ENCODE data around the gene GCGR. TPM values are rescaled to one million over a fixed set of nuclear protein-coding genes. Genes with fewer than 3 reads are reported as not detected.
A peak's percentile ranks its signal among the peaks of the same experiment; 100 is the strongest.
"Not testable (repeated sequence)": the region's sequence is repeated elsewhere in the genome, so short reads cannot be mapped to it uniquely, and the experiment has no call there.

GCGR gene
- total RNA-seq, 1 donor from 2014 or later: not detected

GRCh38 chr17:81837641-81838040, 33.7 kb downstream of the GCGR start:
- no peaks in the 10 kb centered on the region for H3K4me1 Mint-ChIP-seq (ENCODE audit: low read depth, unreplicated experiment)
- no peak overlapping the region for H3K27ac ChIP-seq (ENCODE audit: low read depth, low read length)

GRCh38 chr17:81838753-81839255, 34.9 kb downstream of the GCGR start:
- no peak for TF ChIP-seq EZH2 (IDR thresholded peaks at IDR 0.05; ENCODE audit: insufficient read depth, low read length)
- no peak for TF ChIP-seq CTCF (IDR thresholded peaks at IDR 0.05; ENCODE audit: insufficient read depth, low read depth, low read length)
- Mint-ChIP-seq H3K27me3 (ENCODE audit: low read depth, unreplicated experiment) (no peaks in the 10 kb centered on the region), H3K27ac (ENCODE audit: unreplicated experiment) (no peak overlapping the region), H3K4me1 (ENCODE audit: low read depth, unreplicated experiment) (no peaks in the 10 kb centered on the region), H3K9me3 (ENCODE audit: unreplicated experiment) (no peaks in the 10 kb centered on the region), H3K36me3 (ENCODE audit: low read depth, unreplicated experiment) (peaks cover 6% of the 10 kb centered on the region), H3K4me3 (ENCODE audit: unreplicated experiment) (no peak overlapping the region)
- H4K20me1 ChIP-seq (ENCODE audit: insufficient read depth, low read length): peaks cover 28% of the 10 kb centered on the region
- no peak overlapping the region for H3K4me3 ChIP-seq (ENCODE audit: insufficient read depth, low read depth, low read length)
- H3K36me3 ChIP-seq (ENCODE audit: insufficient read depth, low read length): peaks cover 6% of the 10 kb centered on the region
- H3K9me3 ChIP-seq (ENCODE audit: insufficient read depth, low read depth, low read length): no peaks in the 10 kb centered on the region
- no peak overlapping the region for H2AFZ ChIP-seq (ENCODE audit: low read depth, low read length)
- H3K4me2 ChIP-seq (ENCODE audit: low read length): no peak overlapping the region
- DNase-seq (ENCODE audit: low read depth) (no peak), FAIRE-seq (no peak)
- no peak overlapping the region for H3K27ac ChIP-seq (ENCODE audit: low read depth, low read length)
- H3K27me3 ChIP-seq (ENCODE audit: insufficient read depth, low read length): no peaks in the 10 kb centered on the region
- H3K9ac ChIP-seq (ENCODE audit: low read length): no peak overlapping the region
- peaks cover 3% of the 10 kb centered on the region for H3K4me1 ChIP-seq (ENCODE audit: insufficient read depth, low read length)
- H3K79me2 ChIP-seq (ENCODE audit: insufficient read depth, low read length): no peaks in the 10 kb centered on the region

More at GRCh38 chr17:81837641-81838040, 33.7 kb downstream of the GCGR start:
- DNase-seq (ENCODE audit: low read depth) (no peak), FAIRE-seq (no peak)
- Histone ChIP-seq H3K9me3 (ENCODE audit: insufficient read depth, low read depth, low read length) (no peaks in the 10 kb centered on the region), H3K4me2 (ENCODE audit: low read length) (no peak overlapping the region), H3K4me3 (ENCODE audit: insufficient read depth, low read depth, low read length) (no peak overlapping the region), H3K4me1 (ENCODE audit: insufficient read depth, low read length) (peaks cover 9% of the 10 kb centered on the region), H4K20me1 (ENCODE audit: insufficient read depth, low read length) (peaks cover 17% of the 10 kb centered on the region), H3K27me3 (ENCODE audit: insufficient read depth, low read length) (no peaks in the 10 kb centered on the region), H3K79me2 (ENCODE audit: insufficient read depth, low read length) (peaks cover 1% of the 10 kb centered on the region), H3K9ac (ENCODE audit: low read length) (no peak overlapping the region), H2AFZ (ENCODE audit: low read depth, low read length) (no peak overlapping the region), H3K36me3 (ENCODE audit: insufficient read depth, low read length) (no peaks in the 10 kb centered on the region)
- Mint-ChIP-seq H3K36me3 (ENCODE audit: low read depth, unreplicated experiment) (peaks cover 4% of the 10 kb centered on the region), H3K27me3 (ENCODE audit: low read depth, unreplicated experiment) (no peaks in the 10 kb centered on the region), H3K27ac (ENCODE audit: unreplicated experiment) (no peak overlapping the region), H3K4me3 (ENCODE audit: unreplicated experiment) (no peak overlapping the region), H3K9me3 (ENCODE audit: unreplicated experiment) (no peaks in the 10 kb centered on the region)
- no peak for TF ChIP-seq CTCF (IDR thresholded peaks at IDR 0.05; ENCODE audit: insufficient read depth, low read depth, low read length)
- TF ChIP-seq EZH2 (IDR thresholded peaks at IDR 0.05; ENCODE audit: insufficient read depth, low read length): no peak

GRCh38 chr17:81839301-81839700, 35.4 kb downstream of the GCGR start:
- H3K27ac ChIP-seq (ENCODE audit: low read depth, low read length): no peak overlapping the region
- H3K36me3 ChIP-seq (ENCODE audit: insufficient read depth, low read length): peaks cover 9% of the 10 kb centered on the region
- H3K9me3 ChIP-seq (ENCODE audit: insufficient read depth, low read depth, low read length): no peaks in the 10 kb centered on the region
- peaks cover 32% of the 10 kb centered on the region for H4K20me1 ChIP-seq (ENCODE audit: insufficient read depth, low read length)
- no peak for FAIRE-seq
- no peaks in the 10 kb centered on the region for H3K27me3 Mint-ChIP-seq (ENCODE audit: low read depth, unreplicated experiment)
- no peak overlapping the region for H2AFZ ChIP-seq (ENCODE audit: low read depth, low read length)
- no peak overlapping the region for H3K4me3 Mint-ChIP-seq (ENCODE audit: unreplicated experiment)
- no peaks in the 10 kb centered on the region for H3K4me1 ChIP-seq (ENCODE audit: insufficient read depth, low read length)
- no peaks in the 10 kb centered on the region for H3K4me1 Mint-ChIP-seq (ENCODE audit: low read depth, unreplicated experiment)
- no peaks in the 10 kb centered on the region for H3K27me3 ChIP-seq (ENCODE audit: insufficient read depth, low read length)
- peaks cover 6% of the 10 kb centered on the region for H3K36me3 Mint-ChIP-seq (ENCODE audit: low read depth, unreplicated experiment)
- TF ChIP-seq EZH2 (IDR thresholded peaks at IDR 0.05; ENCODE audit: insufficient read depth, low read length) (no peak), CTCF (IDR thresholded peaks at IDR 0.05; ENCODE audit: insufficient read depth, low read depth, low read length) (no peak)
- no peaks in the 10 kb centered on the region for H3K79me2 ChIP-seq (ENCODE audit: insufficient read depth, low read length)
- no peak overlapping the region for H3K27ac Mint-ChIP-seq (ENCODE audit: unreplicated experiment)
- no peaks in the 10 kb centered on the region for H3K9me3 Mint-ChIP-seq (ENCODE audit: unreplicated experiment)
- no peak overlapping the region for H3K9ac ChIP-seq (ENCODE audit: low read length)
- DNase-seq (ENCODE audit: low read depth): no peak
- no peak overlapping the region for H3K4me3 ChIP-seq (ENCODE audit: insufficient read depth, low read depth, low read length)
- H3K4me2 ChIP-seq (ENCODE audit: low read length): no peak overlapping the region

GRCh38 chr17:81840059-81840458, 36.1 kb downstream of the GCGR start:
- H3K4me3 ChIP-seq (ENCODE audit: insufficient read depth, low read depth, low read length); H3K27me3 Mint-ChIP-seq (ENCODE audit: low read depth, unreplicated experiment); H3K4me2 ChIP-seq (ENCODE audit: low read length); H3K9me3 Mint-ChIP-seq (ENCODE audit: unreplicated experiment); H3K27me3 ChIP-seq (ENCODE audit: insufficient read depth, low read length); H3K36me3 Mint-ChIP-seq (ENCODE audit: low read depth, unreplicated experiment); H3K27ac ChIP-seq (ENCODE audit: low read depth, low read length); H3K4me1 ChIP-seq (ENCODE audit: insufficient read depth, low read length); H3K9ac ChIP-seq (ENCODE audit: low read length); DNase-seq (ENCODE audit: low read depth); FAIRE-seq; H3K4me1 Mint-ChIP-seq (ENCODE audit: low read depth, unreplicated experiment); H3K4me3 Mint-ChIP-seq (ENCODE audit: unreplicated experiment); H2AFZ ChIP-seq (ENCODE audit: low read depth, low read length); H3K79me2 ChIP-seq (ENCODE audit: insufficient read depth, low read length); H3K9me3 ChIP-seq (ENCODE audit: insufficient read depth, low read depth, low read length): not testable (repeated sequence)
- Histone ChIP-seq H3K36me3 (ENCODE audit: insufficient read depth, low read length) (peaks cover 15% of the 10 kb centered on the region), H4K20me1 (ENCODE audit: insufficient read depth, low read length) (peaks cover 40% of the 10 kb centered on the region)
- peak overlapping the region; percentile 72 for H3K27ac Mint-ChIP-seq (ENCODE audit: unreplicated experiment)

All from astrocyte (in vitro differentiated cells and primary cell).